Measurements from ENCODE around the gene HEATR1. TPM values are rescaled to one million over a fixed set of nuclear protein-coding genes. Genes with fewer than 3 reads are reported as not detected.
"Not testable (repeated sequence)": the region's sequence is repeated elsewhere in the genome, so short reads cannot be mapped to it uniquely, and the experiment has no call there.

Gene HEATR1
- total RNA-seq, 1 experiment from 2014 or later: 73.0 TPM

GRCh38 chr1:236507022-236507700 lies 97.2 kb downstream of the HEATR1 start:
- no peak overlapping the region for H3K27ac Mint-ChIP-seq
- H3K27me3 Mint-ChIP-seq (ENCODE audit: low read depth): no peaks in the 10 kb centered on the region
- ATAC-seq: no peak
- no peaks in the 10 kb centered on the region for H3K9me3 Mint-ChIP-seq
- no peak overlapping the region for H3K4me3 Mint-ChIP-seq
- no peak for TF ChIP-seq E2F1 (CRISPR knock-in tag; IDR thresholded peaks at IDR 0.05)
- TF ChIP-seq E2F4 (CRISPR knock-in tag; IDR thresholded peaks at IDR 0.05; ENCODE audit: borderline replicate concordance, low read depth): no peak
- no peak for TF ChIP-seq ELF4 (CRISPR knock-in tag; IDR thresholded peaks at IDR 0.05; ENCODE audit: low read depth)
- TF ChIP-seq GRHL2 (CRISPR knock-in tag; IDR thresholded peaks at IDR 0.05; ENCODE audit: insufficient replicate concordance, severe bottlenecking): no peak
- TF ChIP-seq CDX4 (CRISPR knock-in tag; IDR thresholded peaks at IDR 0.05; ENCODE audit: borderline replicate concordance): no peak
- CTCF ChIA-PET: no interaction called here
- no peak for DNase-seq (ENCODE audit: low spot score)
- H3K4me1 Mint-ChIP-seq: peaks cover 27% of the 10 kb centered on the region
- no peaks in the 10 kb centered on the region for H3K36me3 Mint-ChIP-seq
- POLR2A ChIA-PET: interaction anchor here (1.2 kb wide), 1 partner anchor 19 kb away, joined by 3 read pairs; no protein-coding TSS in a partner anchor

GRCh38 chr1:236504338-236504737 lies 100.0 kb downstream of the HEATR1 start:
- CTCF ChIA-PET; H3K9me3 Mint-ChIP-seq; ATAC-seq; POLR2A ChIA-PET; H3K36me3 Mint-ChIP-seq; H3K27ac Mint-ChIP-seq; DNase-seq (ENCODE audit: low spot score); H3K4me3 Mint-ChIP-seq; H3K27me3 Mint-ChIP-seq (ENCODE audit: low read depth): not testable (repeated sequence)
- H3K4me1 Mint-ChIP-seq: peaks cover 24% of the 10 kb centered on the region

- ATAC-seq (peak; percentile 95), DNase-seq (ENCODE audit: low spot score) (peak; percentile 46)
- CTCF ChIA-PET: interaction anchor here (0.9 to 1.0 kb wide), 2 partner anchors 13 to 29 kb away, joined by 4 read pairs; no protein-coding TSS in a partner anchor
- H3K27ac Mint-ChIP-seq: peak overlapping the region; percentile 99
- peaks cover 24% of the 10 kb centered on the region for H3K4me1 Mint-ChIP-seq
- no peaks in the 10 kb centered on the region for H3K36me3 Mint-ChIP-seq
- H3K4me3 Mint-ChIP-seq: peak overlapping the region; percentile 60
- no peaks in the 10 kb centered on the region for H3K9me3 Mint-ChIP-seq
- POLR2A ChIA-PET: interaction anchor here (0.8 to 1.2 kb wide), 2 partner anchors 23 to 103 kb away, joined by 3 read pairs; no protein-coding TSS in a partner anchor
- H3K27me3 Mint-ChIP-seq (ENCODE audit: low read depth): no peaks in the 10 kb centered on the region
- TF ChIP-seq HMGXB4 (CRISPR knock-in tag; IDR thresholded peaks at IDR 0.05): no peak
- no peak for TF ChIP-seq ZNF317 (CRISPR knock-in tag; IDR thresholded peaks at IDR 0.05; ENCODE audit: borderline replicate concordance, low read depth)
- TF ChIP-seq HMGA2 (CRISPR knock-in tag; IDR thresholded peaks at IDR 0.05): no peak
- TF ChIP-seq TEAD1 (CRISPR knock-in tag; IDR thresholded peaks at IDR 0.05): 0 out of 2 replicates have a peak, but pooled peaks have one; percentile 71
- TF ChIP-seq SMAD3 (CRISPR knock-in tag; IDR thresholded peaks at IDR 0.05; ENCODE audit: borderline replicate concordance): no peak
- peak; percentile 24; the same call in 1 of the 2 replicates for TF ChIP-seq TEAD4 (CRISPR knock-in tag; IDR thresholded peaks at IDR 0.05)
- peak; percentile 82 for TF ChIP-seq ETV6 (CRISPR knock-in tag; IDR thresholded peaks at IDR 0.05)
- peak; percentile 49; the same call in 1 of the 2 replicates for TF ChIP-seq FOXP4 (CRISPR knock-in tag; IDR thresholded peaks at IDR 0.05)
- no peak for TF ChIP-seq ATF1 (CRISPR knock-in tag; IDR thresholded peaks at IDR 0.05)
- peak; percentile 56; the same call in 1 of the 2 replicates for TF ChIP-seq MYBL2 (CRISPR knock-in tag; IDR thresholded peaks at IDR 0.05)
- no peak for TF ChIP-seq PRDM15 (CRISPR knock-in tag; IDR thresholded peaks at IDR 0.05)
- 0 out of 2 replicates have a peak, but pooled peaks have one; percentile 13 for TF ChIP-seq GABPB1 (CRISPR knock-in tag; IDR thresholded peaks at IDR 0.05)
- no peak for TF ChIP-seq ZNF396 (CRISPR knock-in tag; IDR thresholded peaks at IDR 0.05; ENCODE audit: borderline replicate concordance)
- TF ChIP-seq NFATC4 (CRISPR knock-in tag; IDR thresholded peaks at IDR 0.05): no peak
Observed at GRCh38 chr1:236502972-236503639, 101.2 kb downstream of the HEATR1 start.

Measured in WTC11 (cell line).